Stimulated activated CD4-positive, alpha-beta T cell treated with anti-CD3 and anti-CD28 coated beads, Interleukin-12 subunit alpha, Interleukin-12 subunit beta, amount 100 ng/mL, for 4 hours (primary cell): Measurements from ENCODE around the gene SLC10A7.

Source experiments
- DNase-seq: peaks from one replicate; pipeline ENCODE4 v3.0.0-alpha.2; 2020

Gene SLC10A7

GRCh38 chr4:146294776-146295175, 227.0 kb downstream of the SLC10A7 start:
- no peak for DNase-seq

DNA sequence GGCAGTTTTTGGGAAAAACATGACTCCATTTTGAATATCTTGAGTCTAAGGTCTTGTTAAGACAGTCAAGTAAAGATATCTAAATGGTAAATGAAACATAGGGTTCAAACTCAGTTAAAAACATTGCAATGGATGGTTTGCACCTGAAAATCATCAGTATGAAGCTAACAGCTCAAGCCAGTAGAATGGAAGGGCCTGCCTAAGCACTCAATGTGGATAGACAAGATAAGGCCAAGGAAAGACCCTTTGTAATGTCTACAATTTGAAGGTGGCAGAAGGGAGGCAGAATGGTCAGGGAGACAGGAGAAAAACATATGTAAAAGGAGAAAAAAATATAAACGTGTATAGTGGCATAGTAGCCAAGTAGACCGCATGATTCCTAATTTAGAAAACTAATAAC, 229.2 kb downstream of the SLC10A7 start:
- DNase-seq: no peak

- DNase-seq: no peak
These were observed 230.4 kb downstream of the SLC10A7 start for GRCh38 chr4:146291313-146291712.

DNA sequence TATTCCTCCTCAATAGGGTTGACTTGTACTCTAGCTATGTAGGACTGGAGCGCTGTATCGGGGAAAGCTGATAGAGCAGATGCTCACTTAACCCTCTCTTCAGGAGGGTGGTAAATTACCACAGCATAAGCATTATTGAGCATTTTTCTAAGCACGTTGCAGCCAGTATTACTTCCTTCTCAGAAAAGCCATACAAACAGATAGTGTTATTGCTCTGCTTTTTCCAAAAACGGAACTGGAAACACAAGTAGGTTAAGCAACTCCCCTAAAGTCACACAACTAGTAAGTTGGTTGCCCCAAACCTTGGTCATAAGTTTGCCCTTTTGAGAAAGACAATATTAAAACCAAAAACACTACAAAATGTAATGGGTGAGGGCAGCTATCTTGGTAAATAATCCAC, 233.5 kb downstream of the SLC10A7 start:
- no peak for DNase-seq

- DNase-seq: no peak
These were observed 236.7 kb downstream of the SLC10A7 start for GRCh38 chr4:146285037-146285436.

- no peak for DNase-seq
These were observed 237.7 kb downstream of the SLC10A7 start for GRCh38 chr4:146283758-146284651.

DNA sequence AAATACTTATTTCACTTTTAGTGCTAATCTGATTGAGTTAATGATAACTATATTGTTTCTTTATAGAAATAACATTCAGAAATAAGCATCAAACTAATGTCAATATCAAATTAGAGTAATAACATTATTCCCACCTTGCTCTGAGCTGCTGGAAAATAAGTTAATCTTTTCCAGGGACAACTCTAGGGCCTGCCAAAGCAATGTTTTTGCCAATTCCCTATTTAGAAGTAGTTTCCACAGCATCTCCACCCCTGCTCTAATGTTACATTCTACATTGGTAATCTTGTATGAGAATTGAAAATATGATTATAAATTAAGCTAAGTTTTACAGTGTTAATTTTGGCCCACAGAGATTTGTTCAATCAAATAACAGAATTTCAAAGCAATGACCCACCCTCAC, 239.1 kb downstream of the SLC10A7 start:
- DNase-seq: no peak

DNA sequence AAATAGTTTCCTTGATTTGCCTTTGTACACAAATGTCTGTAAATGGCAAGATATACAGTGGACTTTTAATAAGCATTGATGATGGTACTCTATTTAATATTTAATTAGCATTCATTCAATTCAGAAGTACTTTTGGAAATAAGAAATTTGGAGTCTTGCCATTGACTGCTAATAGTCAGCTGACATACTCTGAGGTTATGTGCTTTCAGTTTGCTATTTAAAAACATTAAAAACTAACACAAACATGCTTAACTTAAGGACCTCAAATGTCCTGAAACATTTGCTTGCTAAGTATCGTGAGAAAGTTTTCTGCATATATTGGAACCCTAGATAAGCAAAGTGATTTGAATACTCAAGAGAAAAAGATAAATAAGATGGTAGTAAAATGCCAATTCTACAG, 242.8 kb downstream of the SLC10A7 start:
- DNase-seq: no peak

GRCh38 chr4:146275370-146275769, 246.4 kb downstream of the SLC10A7 start:
- no peak for DNase-seq

GRCh38 chr4:146274774-146275173, 247.0 kb downstream of the SLC10A7 start:
- DNase-seq: no peak

DNA sequence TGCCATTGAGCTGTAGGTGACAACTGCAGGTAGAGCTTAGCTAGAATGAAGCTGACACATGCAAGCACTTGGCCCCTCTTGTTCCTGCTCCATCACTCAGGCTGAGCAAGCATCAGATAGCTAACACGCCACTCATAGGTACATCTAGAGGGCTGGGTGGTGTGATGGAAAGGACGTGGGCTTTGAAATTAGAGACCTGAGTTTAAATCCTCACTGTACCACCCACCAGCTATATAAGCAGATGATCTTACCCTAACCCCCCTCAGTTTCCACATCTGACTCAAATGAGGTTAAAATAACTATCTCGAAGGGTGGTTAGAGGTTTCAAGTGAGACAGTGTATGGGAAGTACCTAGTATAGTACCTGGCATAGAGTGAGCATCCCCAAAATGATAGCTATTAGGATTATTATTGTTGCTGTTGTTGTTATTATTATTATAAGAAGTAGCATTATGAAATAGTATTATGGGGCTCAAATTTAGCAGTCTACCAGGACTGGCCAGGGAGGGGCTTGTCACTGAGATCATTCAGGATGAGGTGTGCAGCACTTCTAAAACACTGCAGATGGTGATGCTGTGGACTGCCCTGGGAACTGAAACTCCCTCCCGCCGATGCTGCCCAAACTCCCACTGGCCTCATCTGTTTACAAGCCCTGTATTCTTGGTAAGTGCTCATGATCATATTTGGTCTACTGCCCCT, 248.4 kb downstream of the SLC10A7 start:
- no peak for DNase-seq

- no peak for DNase-seq
These were observed 250.3 kb downstream of the SLC10A7 start for GRCh38 chr4:146271466-146271865.

GRCh38 chr4:146269228-146269653, 252.5 kb downstream of the SLC10A7 start:
- DNase-seq: no peak

- DNase-seq: no peak
These were observed 253.9 kb downstream of the SLC10A7 start for GRCh38 chr4:146267826-146268225.

DNA sequence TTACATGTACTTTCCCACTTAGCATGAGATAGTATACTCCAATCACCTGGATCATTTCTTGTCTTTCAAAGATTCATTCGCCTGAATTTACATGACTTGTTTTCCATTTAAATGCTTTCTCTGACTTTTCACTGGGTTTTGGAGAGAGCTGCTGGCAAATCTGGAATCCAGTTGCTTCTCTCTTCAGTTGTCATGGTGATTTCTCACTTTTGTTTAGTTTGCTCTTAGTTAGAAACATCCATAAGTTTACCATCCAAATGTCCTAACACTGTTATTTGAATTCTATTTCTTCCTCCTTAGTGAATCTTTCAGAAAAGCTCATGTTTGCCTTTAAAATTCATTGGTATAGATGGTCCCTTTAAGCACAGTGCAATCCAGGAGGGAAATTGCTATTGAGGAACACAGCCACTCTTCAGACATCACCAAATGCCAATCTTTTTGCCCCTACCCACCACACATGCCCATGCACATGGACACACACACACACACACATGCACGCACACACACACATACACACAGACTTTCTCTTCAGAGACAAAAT, 255.7 kb downstream of the SLC10A7 start:
- no peak for DNase-seq

- DNase-seq: no peak
These were observed 257.9 kb downstream of the SLC10A7 start for GRCh38 chr4:146263793-146264192.

GRCh38 chr4:146261041-146261440, 260.7 kb downstream of the SLC10A7 start:
- DNase-seq: no peak

DNA sequence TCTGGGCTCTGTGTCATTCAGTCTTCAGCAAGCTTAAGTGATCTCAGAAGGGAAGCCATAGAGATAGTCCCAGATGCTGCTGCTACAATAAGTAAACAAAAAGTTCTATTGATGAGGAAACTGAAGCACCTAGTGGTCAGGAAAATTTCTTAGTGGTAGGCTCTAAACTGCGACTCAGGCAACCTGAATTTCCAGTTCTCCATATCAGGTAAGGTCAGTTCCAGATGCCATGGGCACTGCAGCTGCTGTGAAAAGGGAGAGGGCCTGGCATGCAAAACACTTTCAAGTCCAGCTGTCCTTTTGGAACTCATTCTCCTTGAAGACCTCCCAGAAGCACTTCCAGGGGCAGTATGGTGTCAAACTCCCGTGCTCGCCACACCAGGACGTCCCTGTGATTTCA, 261.2 kb downstream of the SLC10A7 start:
- DNase-seq: no peak

DNA sequence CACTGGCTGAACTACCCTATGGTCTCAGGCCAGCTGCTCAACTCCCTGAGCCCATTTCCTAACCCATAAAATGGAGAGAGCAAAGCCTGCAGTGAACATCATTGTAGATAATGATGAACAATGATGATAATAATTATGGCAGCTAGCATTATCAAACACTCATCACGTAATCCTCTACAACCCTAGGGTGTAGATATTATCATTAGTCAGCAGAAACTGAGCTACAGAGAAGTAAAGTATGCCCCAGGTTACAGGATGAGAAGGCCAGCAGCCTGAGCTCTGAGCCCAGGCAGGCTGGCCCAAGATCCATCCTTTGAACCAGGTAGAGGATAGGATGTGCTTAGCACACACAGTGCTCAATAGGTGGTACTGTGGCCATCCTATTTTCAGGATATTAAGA, 264.2 kb downstream of the SLC10A7 start:
- no peak for DNase-seq

DNA sequence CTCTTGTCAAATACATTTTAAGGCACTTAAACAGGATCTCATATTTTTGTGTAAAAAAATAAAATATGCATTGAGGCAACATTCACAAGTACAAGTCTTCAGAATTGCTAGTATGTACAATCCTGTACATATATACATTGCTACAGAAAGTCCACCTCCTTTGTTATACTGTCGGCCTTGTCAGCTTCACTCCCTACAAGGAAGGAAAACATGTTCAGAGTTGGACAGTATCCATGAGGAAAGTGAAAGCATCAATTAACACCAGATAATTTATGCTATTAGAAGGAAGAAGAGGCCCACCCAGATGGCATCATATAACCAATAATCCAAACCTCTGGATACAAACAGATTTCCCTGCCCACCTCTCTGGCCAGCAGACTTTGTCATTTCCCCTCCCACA, 265.4 kb downstream of the SLC10A7 start:
- no peak for DNase-seq

DNA sequence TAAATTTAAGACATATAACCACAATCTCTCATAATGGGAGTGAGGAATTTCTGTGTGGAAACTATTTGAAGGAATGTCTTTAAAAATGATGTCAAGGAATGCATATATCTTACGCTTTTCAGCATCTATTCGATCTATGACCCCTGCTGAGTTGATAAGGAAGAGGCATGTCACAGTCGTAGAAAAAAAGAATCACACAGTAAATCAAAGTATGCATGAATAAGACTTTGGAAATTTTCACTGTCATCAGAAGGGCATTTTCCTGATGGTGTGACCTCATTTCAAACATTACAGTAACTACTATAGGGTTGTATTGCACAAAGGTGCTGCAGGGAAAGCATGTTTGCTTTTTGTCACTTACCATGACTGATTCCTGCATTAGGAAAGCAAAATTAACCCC, 265.9 kb downstream of the SLC10A7 start:
- no peak for DNase-seq

- DNase-seq: no peak
These were observed 266.3 kb downstream of the SLC10A7 start for GRCh38 chr4:146255463-146255862.

DNA sequence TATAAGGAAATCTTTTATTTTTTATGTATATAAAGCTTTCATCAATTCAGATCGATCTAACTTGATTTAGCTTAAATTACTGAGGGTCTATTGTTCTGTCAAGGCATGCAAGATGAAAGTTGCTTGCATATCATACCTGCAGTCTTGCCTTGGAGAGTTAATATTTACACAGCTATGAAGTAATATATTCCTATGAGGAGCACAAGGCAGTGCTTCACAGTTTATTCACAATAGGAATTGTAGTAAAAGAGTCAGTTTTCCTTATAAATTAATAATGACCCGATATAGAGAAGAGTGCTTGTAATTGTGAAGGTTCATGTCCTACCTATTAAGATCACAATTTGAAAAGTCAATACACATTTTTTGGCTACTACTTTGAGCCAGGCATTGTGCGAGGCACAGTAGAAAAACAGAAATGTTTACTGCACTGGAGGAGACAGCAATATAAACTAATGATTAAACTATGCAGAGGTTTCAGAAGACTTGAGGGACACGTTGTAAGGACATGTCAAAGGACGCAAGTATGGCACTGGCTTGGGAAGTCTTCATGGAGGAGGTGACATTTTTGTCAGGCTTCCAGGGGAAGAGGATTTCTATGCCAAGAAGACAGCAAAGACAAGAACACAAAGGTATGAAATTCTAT, 268.6 kb downstream of the SLC10A7 start:
- no peak for DNase-seq

GRCh38 chr4:146247356-146247755, 274.4 kb downstream of the SLC10A7 start:
- no peak for DNase-seq
